Gastroesophageal sphincter (tissue), 3 donors: ENCODE measurements around the gene SPTB.

Experiments
- EP300 ChIP-seq: sonication (generic); formaldehyde crosslinking; IDR thresholded peaks from one replicate; pipeline ENCODE4 v1.6.1; 2017; ENCODE audit warnings: antibody characterized with exemption, mild to moderate bottlenecking
- POLR2A ChIP-seq, 2 donors: fragments of 450-650 bp; IDR thresholded peaks; one replicate each; pipeline ENCODE4 v1.6.1; 2017; ENCODE audit warnings: antibody characterized with exemption in 2 of 2, mild to moderate bottlenecking in 2 of 2, moderate library complexity in 1 of 2
- POLR2AphosphoS5 ChIP-seq: sonication (generic); formaldehyde crosslinking; IDR thresholded peaks from one replicate; pipeline ENCODE4 v1.6.1; 2017; ENCODE audit warnings: antibody characterized with exemption
- TF ChIP-seq, protein P1 (sequence below), 4 experiments: fragments of 200-600 bp in 2 of 4; fragments of 450-650 bp in 2 of 4; sonication (generic) in 1 of 4; IDR thresholded peaks; one replicate each; pipeline ENCODE4 v1.5.1; 2017 to 2019; ENCODE audit warnings: antibody characterized with exemption in 4 of 4, mild to moderate bottlenecking in 2 of 4, moderate library complexity in 2 of 4

DNA sequence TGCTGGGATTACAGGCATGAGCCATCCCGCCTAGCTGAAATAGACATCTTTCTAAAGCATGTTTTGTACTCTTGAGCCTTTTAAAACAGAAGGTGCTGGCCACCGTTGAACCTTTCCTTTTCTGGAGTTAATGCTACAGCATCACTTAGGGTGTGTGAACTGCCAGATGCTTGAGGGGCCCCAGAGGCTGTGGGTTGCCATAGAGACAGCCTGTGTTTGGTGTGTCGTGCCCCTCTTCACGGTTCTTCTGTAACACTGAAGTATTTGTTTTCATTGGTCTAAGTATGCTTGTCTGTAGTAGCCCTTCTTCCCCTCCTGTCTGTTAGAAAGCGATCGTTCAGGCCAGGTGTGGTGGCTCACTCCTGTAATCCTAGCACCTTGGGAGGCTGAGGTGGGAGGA, 144.7 kb downstream of the SPTB start:
- no peak for TF ChIP-seq POLR2A (IDR thresholded peaks at IDR 0.05)
- TF ChIP-seq, protein P1, sequence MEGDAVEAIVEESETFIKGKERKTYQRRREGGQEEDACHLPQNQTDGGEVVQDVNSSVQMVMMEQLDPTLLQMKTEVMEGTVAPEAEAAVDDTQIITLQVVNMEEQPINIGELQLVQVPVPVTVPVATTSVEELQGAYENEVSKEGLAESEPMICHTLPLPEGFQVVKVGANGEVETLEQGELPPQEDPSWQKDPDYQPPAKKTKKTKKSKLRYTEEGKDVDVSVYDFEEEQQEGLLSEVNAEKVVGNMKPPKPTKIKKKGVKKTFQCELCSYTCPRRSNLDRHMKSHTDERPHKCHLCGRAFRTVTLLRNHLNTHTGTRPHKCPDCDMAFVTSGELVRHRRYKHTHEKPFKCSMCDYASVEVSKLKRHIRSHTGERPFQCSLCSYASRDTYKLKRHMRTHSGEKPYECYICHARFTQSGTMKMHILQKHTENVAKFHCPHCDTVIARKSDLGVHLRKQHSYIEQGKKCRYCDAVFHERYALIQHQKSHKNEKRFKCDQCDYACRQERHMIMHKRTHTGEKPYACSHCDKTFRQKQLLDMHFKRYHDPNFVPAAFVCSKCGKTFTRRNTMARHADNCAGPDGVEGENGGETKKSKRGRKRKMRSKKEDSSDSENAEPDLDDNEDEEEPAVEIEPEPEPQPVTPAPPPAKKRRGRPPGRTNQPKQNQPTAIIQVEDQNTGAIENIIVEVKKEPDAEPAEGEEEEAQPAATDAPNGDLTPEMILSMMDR (IDR thresholded peaks at IDR 0.05), result no peak
- no peak for TF ChIP-seq POLR2AphosphoS5
- no peak for TF ChIP-seq EP300
